A673 (cell line): ENCODE results near the gene RPS6KA2. TPM values are rescaled to one million over a fixed set of nuclear protein-coding genes. Genes with fewer than 3 reads are reported as not detected.

Experiments used
- BruUV-seq: library from RNA; stranded (reverse); fragments of 400-500 nt; replicated peaks from 2 replicates; lab custom pipeline; 2021; lab: Mats Ljungman, UMichigan
- CTCF ChIA-PET: fragments of 300-600 bp; sonication (Branson Sonifier 250); formaldehyde crosslinking; loops from one replicate; lab custom pipeline; 2022; ENCODE audit warnings: antibody characterized with exemption; lab: Charles Lee
- POLR2A ChIA-PET: fragments of 300-600 bp; sonication (Branson Sonifier 250); formaldehyde crosslinking; loops from one replicate; lab custom pipeline; 2022; ENCODE audit warnings: antibody characterized with exemption; ENCODE audit not compliant: low non-redundant PET; lab: Charles Lee
- DNase-seq: peaks from one replicate; pipeline ENCODE4 v3.0.0-alpha.2; 2015; ENCODE audit warnings: low spot score
- H3K27ac ChIP-seq: fragments of 200-600 bp; sonication (generic); 2 replicates; pipeline ENCODE4 v1.5.1; 2016; ENCODE audit warnings: mixed run types, low read depth, mild to moderate bottlenecking, mixed read lengths, antibody characterized with exemption, low read length; ENCODE audit not compliant: poor library complexity, severe bottlenecking
- H3K27me3 ChIP-seq: fragments of 200-600 bp; sonication (generic); replicated peaks from 2 replicates; pipeline ENCODE4 v1.6.1; 2017; ENCODE audit warnings: mixed run types, low read depth, mild to moderate bottlenecking, mixed read lengths, antibody characterized with exemption, low read length; ENCODE audit not compliant: insufficient read depth, poor library complexity
- H3K36me3 ChIP-seq: fragments of 200-600 bp; sonication (generic); 2 replicates; pipeline ENCODE4 v1.6.1; 2016; ENCODE audit warnings: mixed run types, mild to moderate bottlenecking, mixed read lengths, antibody characterized with exemption, low read length; ENCODE audit not compliant: insufficient read depth, poor library complexity, severe bottlenecking
- H3K4me1 ChIP-seq: fragments of 200-600 bp; sonication (generic); 2 replicates; pipeline ENCODE4 v1.6.1; 2017; ENCODE audit warnings: mixed run types, mild to moderate bottlenecking, mixed read lengths, antibody characterized with exemption, low read length; ENCODE audit not compliant: insufficient read depth, poor library complexity, severe bottlenecking
- H3K4me3 ChIP-seq: fragments of 200-600 bp; sonication (generic); 2 replicates; pipeline ENCODE4 v1.5.1; 2016; ENCODE audit warnings: low read depth, mixed run types, mild to moderate bottlenecking, mixed read lengths, low read length; ENCODE audit not compliant: poor library complexity, severe bottlenecking
- H3K9me3 ChIP-seq: fragments of 200-600 bp; sonication (generic); 2 replicates; pipeline ENCODE4 v1.6.1; 2016; ENCODE audit warnings: mixed run types, low read depth, mild to moderate bottlenecking, mixed read lengths, antibody characterized with exemption, low read length; ENCODE audit not compliant: poor library complexity, severe bottlenecking
- EZH2 ChIP-seq: fragments of 200-600 bp; sonication (generic); IDR thresholded peaks from 2 replicates; pipeline ENCODE4 v1.6.1; 2017; ENCODE audit warnings: borderline replicate concordance, low read depth, mild to moderate bottlenecking, mixed read lengths, antibody characterized with exemption, low read length; ENCODE audit not compliant: poor library complexity, severe bottlenecking
- intact Hi-C: fragments of 100-400 bp; cut with micrococcal nuclease; formaldehyde crosslinking; loops from one replicate; pipeline ENCODE4 v1.10.0; 2022; ENCODE audit not compliant: unreplicated experiment
- total RNA-seq: library from RNA; stranded (reverse); gene quantifications from 2 replicates; pipeline ENCODE4 v1.2.3, GENCODE V29; 2021
- TF ChIP-seq, protein P1 (sequence below): fragments of 300-800, 200-600 bp; sonication (generic); conservative IDR thresholded peaks from 2 replicates; pipeline ENCODE4 v1.5.1; 2017; ENCODE audit warnings: low read depth, mild to moderate bottlenecking, antibody characterized with exemption, low read length, moderate library complexity, mixed read lengths

The RPS6KA2 gene
- total RNA-seq, 1 experiment from 2014 or later: 30.1 TPM

DNA sequence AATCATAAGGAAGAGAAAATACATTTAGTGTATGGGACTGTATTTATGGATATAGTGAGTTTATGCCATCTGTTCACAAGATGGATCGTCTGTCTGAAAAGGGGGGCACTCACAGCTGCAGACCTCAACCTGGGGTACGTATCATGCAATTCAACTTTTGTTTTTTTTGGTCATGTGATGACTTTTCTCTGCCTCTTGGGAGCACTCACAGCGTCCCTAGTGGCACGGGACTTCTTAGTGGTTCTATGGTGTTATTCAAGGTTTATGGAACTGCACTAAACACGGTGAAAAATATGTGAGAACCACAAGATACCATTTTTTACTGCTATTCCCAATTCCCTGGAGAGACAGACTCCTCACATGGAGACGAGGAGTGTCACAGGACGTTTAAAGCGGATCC lies 183.9 kb downstream of the RPS6KA2 start:
- CTCF ChIA-PET: interaction anchor here (0.6 kb wide), 1 partner anchor 176 kb away, joined by 3 read pairs; no protein-coding TSS in a partner anchor

DNA sequence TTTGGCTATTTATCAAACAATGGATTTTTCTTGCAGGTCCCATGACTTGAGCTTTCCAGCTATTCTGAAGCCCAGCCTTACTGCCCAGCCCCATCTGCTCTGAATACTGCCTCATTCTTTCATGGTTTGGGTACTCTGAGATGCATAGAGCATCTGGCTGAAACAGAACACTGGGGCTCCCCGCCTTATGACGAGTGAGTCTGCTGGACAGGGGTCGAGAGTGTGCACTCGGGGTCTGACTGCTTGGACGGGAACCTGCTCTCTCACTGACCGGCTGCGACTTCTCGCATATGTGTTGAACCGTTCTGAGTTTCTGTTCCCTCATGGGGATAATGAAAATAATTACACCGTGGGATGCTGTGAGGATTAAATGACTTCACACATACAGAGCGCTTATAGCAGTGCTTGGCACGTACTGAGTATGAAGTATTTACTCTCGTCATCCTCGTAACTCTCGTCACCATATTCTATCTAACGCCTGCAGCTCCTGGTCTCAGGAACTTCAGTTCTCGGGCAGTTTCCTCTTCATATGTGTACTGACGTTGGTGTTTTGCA lies 184.8 kb downstream of the RPS6KA2 start:
- Histone ChIP-seq H3K27ac (no peak overlapping the region), H3K4me1 (no peaks in the 10 kb centered on the region), H3K27me3 (no peaks in the 10 kb centered on the region), H3K9me3 (no peaks in the 10 kb centered on the region), H3K4me3 (no peak overlapping the region), H3K36me3 (no peaks in the 10 kb centered on the region)
- CTCF ChIA-PET: no interaction called here
- intact Hi-C loops: no loop called here
- TF ChIP-seq EZH2: no peak
- TF ChIP-seq, protein P1, sequence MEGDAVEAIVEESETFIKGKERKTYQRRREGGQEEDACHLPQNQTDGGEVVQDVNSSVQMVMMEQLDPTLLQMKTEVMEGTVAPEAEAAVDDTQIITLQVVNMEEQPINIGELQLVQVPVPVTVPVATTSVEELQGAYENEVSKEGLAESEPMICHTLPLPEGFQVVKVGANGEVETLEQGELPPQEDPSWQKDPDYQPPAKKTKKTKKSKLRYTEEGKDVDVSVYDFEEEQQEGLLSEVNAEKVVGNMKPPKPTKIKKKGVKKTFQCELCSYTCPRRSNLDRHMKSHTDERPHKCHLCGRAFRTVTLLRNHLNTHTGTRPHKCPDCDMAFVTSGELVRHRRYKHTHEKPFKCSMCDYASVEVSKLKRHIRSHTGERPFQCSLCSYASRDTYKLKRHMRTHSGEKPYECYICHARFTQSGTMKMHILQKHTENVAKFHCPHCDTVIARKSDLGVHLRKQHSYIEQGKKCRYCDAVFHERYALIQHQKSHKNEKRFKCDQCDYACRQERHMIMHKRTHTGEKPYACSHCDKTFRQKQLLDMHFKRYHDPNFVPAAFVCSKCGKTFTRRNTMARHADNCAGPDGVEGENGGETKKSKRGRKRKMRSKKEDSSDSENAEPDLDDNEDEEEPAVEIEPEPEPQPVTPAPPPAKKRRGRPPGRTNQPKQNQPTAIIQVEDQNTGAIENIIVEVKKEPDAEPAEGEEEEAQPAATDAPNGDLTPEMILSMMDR: no peak
- no TSS peak for BruUV-seq
- POLR2A ChIA-PET: no interaction called here
- no peak for DNase-seq

More for the DNA sequence above, 183.9 kb downstream of the RPS6KA2 start:
- intact Hi-C loops: no loop called here
- DNase-seq: no peak
- no peaks in the 10 kb centered on the region for H3K4me1 ChIP-seq
- no peaks in the 10 kb centered on the region for H3K36me3 ChIP-seq
- no peak overlapping the region for H3K27ac ChIP-seq
- no peaks in the 10 kb centered on the region for H3K27me3 ChIP-seq
- BruUV-seq: no TSS peak
- no peak for TF ChIP-seq EZH2
- TF ChIP-seq, protein P1: peak; percentile 35; the same call in 1 of the 2 replicates
- POLR2A ChIA-PET: no interaction called here
- no peak overlapping the region for H3K4me3 ChIP-seq
- H3K9me3 ChIP-seq: no peaks in the 10 kb centered on the region

DNA sequence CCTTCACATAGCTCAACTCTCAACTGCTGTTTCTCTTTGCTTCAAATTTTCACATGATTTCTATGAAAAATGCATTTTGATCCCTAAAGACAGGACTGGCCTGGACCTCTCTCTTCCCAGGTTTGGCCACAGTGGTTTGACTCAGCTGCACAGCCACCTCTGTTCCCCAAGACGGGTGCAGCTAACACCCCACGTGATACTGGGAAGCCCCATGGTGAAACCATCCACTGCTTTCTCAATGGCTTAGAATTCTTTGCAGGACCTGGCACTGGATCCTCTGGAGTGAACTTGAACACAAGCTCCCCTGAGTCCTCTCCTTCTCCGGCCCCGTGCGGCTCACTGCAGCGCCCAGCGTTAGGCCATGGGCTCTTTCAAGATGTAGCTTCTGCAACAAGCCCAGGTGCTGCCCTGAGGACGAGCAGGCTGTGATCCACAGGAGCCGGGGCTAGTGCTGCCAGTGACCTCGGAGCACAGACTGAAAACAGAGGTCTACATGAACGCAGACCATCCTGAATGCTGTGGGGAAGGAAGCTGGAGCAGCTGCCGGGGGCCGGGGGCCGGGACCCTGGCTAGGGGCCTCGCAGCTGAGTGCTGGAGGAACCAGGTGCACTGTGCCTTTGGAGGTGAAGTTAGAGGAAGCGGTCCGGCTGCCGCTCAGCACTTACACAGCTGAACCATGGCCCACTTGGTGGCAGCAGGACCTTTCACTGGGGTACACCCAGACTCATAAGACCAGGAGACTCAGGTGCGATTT lies 185.5 kb downstream of the RPS6KA2 start:
- Histone ChIP-seq H3K27me3 (no peaks in the 10 kb centered on the region), H3K4me1 (no peaks in the 10 kb centered on the region), H3K9me3 (no peaks in the 10 kb centered on the region), H3K36me3 (no peaks in the 10 kb centered on the region), H3K27ac (no peak overlapping the region), H3K4me3 (no peak overlapping the region)
- intact Hi-C loops: no loop called here
- TF ChIP-seq EZH2: no peak
- TF ChIP-seq, protein P1: no peak
- ChIA-PET CTCF (no interaction called here), POLR2A (no interaction called here)
- BruUV-seq: no TSS peak
- DNase-seq: no peak
